Osteoblast (primary cell): Measurements from ENCODE around the gene RBM19. TPM values are rescaled to one million over a fixed set of nuclear protein-coding genes. Genes with fewer than 3 reads are reported as not detected.

Experiments
- DNase-seq: peaks from one replicate; pipeline ENCODE4 v3.0.0; 2011; ENCODE audit warnings: low spot score, mixed read lengths; ENCODE audit not compliant: insufficient read length; ENCODE audit errors: missing footprints
- H2AFZ ChIP-seq: 2 replicates; pipeline ENCODE4 v1.6.0; 2011; ENCODE audit warnings: mild to moderate bottlenecking, low read length
- H3K27ac ChIP-seq: 2 replicates; pipeline ENCODE4 v1.5.1; 2011; ENCODE audit warnings: mild to moderate bottlenecking, low read depth, low read length, moderate library complexity
- H3K27me3 ChIP-seq: 2 replicates; pipeline ENCODE4 v1.6.0; 2012; ENCODE audit warnings: mild to moderate bottlenecking, control low read depth, inconsistent platforms, low read length, moderate library complexity; ENCODE audit not compliant: insufficient read depth
- H3K36me3 ChIP-seq: 2 replicates; pipeline ENCODE4 v1.5.1; 2011; ENCODE audit warnings: mild to moderate bottlenecking, low read length, control low read depth, moderate library complexity; ENCODE audit not compliant: insufficient read depth
- H3K4me1 ChIP-seq: 2 replicates; pipeline ENCODE4 v1.5.1; 2011; ENCODE audit warnings: mild to moderate bottlenecking, low read length, control low read depth, moderate library complexity; ENCODE audit not compliant: insufficient read depth
- H3K4me2 ChIP-seq: 2 replicates; pipeline ENCODE4 v1.6.0; 2011; ENCODE audit warnings: mild to moderate bottlenecking, low read length; ENCODE audit not compliant: insufficient read depth
- H3K4me3 ChIP-seq: fragments of 200-600 bp; sonication (generic); 3 replicates; pipeline ENCODE4 v1.5.1; 2012; ENCODE audit warnings: mild to moderate bottlenecking, low read length, inconsistent platforms; ENCODE audit not compliant: insufficient read depth
- H3K79me2 ChIP-seq: 2 replicates; pipeline ENCODE4 v1.6.0; 2012; ENCODE audit warnings: mild to moderate bottlenecking, low read length, control low read depth, inconsistent platforms; ENCODE audit not compliant: insufficient read depth
- H3K9me3 ChIP-seq: 2 replicates; pipeline ENCODE4 v1.5.1; 2011; ENCODE audit warnings: low read depth, low read length, control low read depth
- H4K20me1 ChIP-seq: 2 replicates; pipeline ENCODE4 v1.6.0; 2012; ENCODE audit warnings: mild to moderate bottlenecking, low read length, control low read depth; ENCODE audit not compliant: insufficient read depth
- total RNA-seq: library from RNA; depleted of rRNA; stranded (reverse); fragments of >200 nt; gene quantifications from 2 replicates; pipeline ENCODE4 v1.2.3, GENCODE V29; 2012
- TF ChIP-seq, protein P1 (sequence below): IDR thresholded peaks from 2 replicates; pipeline ENCODE4 v1.5.1; 2011; ENCODE audit warnings: mild to moderate bottlenecking, low read depth, low read length, moderate library complexity; ENCODE audit errors: extremely low read depth

The RBM19 gene
- total RNA-seq, 1 donor = 27.5 TPM

GRCh38 chr12:113867258-113867657, 98.9 kb downstream of the RBM19 start:
- H3K4me2 ChIP-seq = no peak overlapping the region
- no peak overlapping the region for H3K4me3 ChIP-seq
- H3K27ac ChIP-seq = no peak overlapping the region
- no peak overlapping the region for H2AFZ ChIP-seq
- peaks cover 13% of the 10 kb centered on the region for H3K4me1 ChIP-seq
- H3K79me2 ChIP-seq = no peaks in the 10 kb centered on the region
- H3K36me3 ChIP-seq = peaks cover 10% of the 10 kb centered on the region
- H3K27me3 ChIP-seq = no peaks in the 10 kb centered on the region
- no peaks in the 10 kb centered on the region for H3K9me3 ChIP-seq
- peak; percentile 96 for DNase-seq
- TF ChIP-seq, protein P1, sequence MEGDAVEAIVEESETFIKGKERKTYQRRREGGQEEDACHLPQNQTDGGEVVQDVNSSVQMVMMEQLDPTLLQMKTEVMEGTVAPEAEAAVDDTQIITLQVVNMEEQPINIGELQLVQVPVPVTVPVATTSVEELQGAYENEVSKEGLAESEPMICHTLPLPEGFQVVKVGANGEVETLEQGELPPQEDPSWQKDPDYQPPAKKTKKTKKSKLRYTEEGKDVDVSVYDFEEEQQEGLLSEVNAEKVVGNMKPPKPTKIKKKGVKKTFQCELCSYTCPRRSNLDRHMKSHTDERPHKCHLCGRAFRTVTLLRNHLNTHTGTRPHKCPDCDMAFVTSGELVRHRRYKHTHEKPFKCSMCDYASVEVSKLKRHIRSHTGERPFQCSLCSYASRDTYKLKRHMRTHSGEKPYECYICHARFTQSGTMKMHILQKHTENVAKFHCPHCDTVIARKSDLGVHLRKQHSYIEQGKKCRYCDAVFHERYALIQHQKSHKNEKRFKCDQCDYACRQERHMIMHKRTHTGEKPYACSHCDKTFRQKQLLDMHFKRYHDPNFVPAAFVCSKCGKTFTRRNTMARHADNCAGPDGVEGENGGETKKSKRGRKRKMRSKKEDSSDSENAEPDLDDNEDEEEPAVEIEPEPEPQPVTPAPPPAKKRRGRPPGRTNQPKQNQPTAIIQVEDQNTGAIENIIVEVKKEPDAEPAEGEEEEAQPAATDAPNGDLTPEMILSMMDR = peak; percentile 53
- H4K20me1 ChIP-seq = peaks cover 9% of the 10 kb centered on the region

- TF ChIP-seq, protein P1 = no peak
- Histone ChIP-seq H3K79me2 (no peaks in the 10 kb centered on the region), H3K4me2 (no peak overlapping the region), H2AFZ (no peak overlapping the region), H3K4me3 (no peak overlapping the region), H3K9me3 (no peaks in the 10 kb centered on the region), H4K20me1 (peaks cover 9% of the 10 kb centered on the region), H3K36me3 (peaks cover 10% of the 10 kb centered on the region), H3K4me1 (peaks cover 15% of the 10 kb centered on the region), H3K27me3 (no peaks in the 10 kb centered on the region), H3K27ac (no peak overlapping the region)
- peak; percentile 56 for DNase-seq
Observed at GRCh38 chr12:113866496-113866895, 99.6 kb downstream of the RBM19 start.

DNA sequence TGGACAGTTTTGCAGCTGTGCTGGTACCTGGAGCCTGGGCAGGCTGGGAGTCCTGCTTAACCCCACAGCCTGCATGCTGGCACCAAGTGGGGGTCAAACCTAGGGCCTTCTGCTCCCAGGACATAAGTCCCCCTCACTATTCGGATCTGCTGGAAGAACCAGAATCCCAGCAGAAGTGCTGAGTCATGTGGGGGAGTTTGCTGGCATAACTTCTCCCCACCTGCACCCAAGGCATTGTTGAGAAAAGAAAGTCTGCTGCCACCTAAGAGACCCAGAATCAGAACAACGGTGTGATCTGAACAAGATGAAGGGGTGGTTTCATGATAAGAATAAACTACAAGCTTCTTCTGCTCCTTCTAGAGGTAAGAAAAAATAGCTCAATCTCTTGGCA, 102.7 kb downstream of the RBM19 start:
- no peak for DNase-seq
- Histone ChIP-seq H3K4me1 (peaks cover 24% of the 10 kb centered on the region), H3K79me2 (no peaks in the 10 kb centered on the region), H3K27ac (no peak overlapping the region), H3K27me3 (no peaks in the 10 kb centered on the region), H3K9me3 (no peaks in the 10 kb centered on the region), H2AFZ (no peak overlapping the region), H3K36me3 (peaks cover 6% of the 10 kb centered on the region), H3K4me2 (peak overlapping the region; percentile 42), H4K20me1 (peaks cover 12% of the 10 kb centered on the region), H3K4me3 (no peak overlapping the region)
- TF ChIP-seq, protein P1 = no peak

DNA sequence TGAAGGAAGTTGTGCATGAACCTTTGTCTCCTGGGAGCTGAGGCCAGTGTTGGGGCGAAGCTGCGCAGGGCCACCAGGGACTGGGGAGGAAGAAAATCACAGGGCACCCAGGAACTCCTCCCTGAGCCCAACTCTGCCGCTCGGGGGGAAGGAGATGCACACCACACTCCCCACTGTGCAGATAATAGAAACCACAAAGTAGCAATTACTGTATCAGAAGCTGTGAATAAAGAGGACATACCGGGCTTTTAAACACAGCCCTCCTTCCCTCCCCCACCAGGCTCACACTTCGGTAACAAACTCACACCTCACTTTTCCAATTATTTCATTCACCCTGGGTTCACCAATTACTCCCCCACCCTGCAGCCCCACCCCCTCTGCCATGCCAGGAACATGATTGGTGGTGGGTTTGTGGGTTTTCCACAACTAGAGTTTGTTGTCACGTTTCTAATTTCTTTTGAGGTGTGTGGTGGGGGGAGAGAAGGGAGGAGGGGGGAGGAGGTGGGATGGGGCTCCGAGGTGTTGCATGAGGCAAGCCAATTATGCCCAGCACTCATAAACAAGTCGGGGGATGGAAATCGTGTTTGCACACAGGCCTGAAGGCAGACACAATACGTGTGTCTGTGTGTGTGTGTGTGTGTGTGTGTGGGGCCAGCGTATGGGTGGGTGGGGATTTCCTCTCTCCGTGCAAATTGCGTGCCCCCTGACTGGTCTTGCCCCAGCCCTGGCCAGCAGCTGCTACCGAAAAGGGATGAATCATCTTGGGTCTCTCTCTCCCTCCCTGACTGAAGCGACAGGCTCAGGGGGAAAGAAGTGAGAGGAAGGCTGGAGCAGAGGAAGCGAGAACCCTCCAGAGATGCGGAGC, 103.3 kb downstream of the RBM19 start:
- Histone ChIP-seq H3K4me2 (peak overlapping the region; percentile 42), H3K27ac (no peak overlapping the region)

More for the DNA sequence above, 103.3 kb downstream of the RBM19 start:
- no peaks in the 10 kb centered on the region for H3K27me3 ChIP-seq
- no peak overlapping the region for H3K4me3 ChIP-seq
- H3K9me3 ChIP-seq = no peaks in the 10 kb centered on the region
- TF ChIP-seq, protein P1 = no peak
- H3K79me2 ChIP-seq = no peaks in the 10 kb centered on the region
- H4K20me1 ChIP-seq = peaks cover 12% of the 10 kb centered on the region
- peak; percentile 94 for DNase-seq
- no peak overlapping the region for H2AFZ ChIP-seq
- peaks cover 24% of the 10 kb centered on the region for H3K4me1 ChIP-seq
- H3K36me3 ChIP-seq = peaks cover 6% of the 10 kb centered on the region
